Measurements from ENCODE around the gene PISD.

The PISD gene

GRCh38 chr22:31619611-31620300, 42.3 kb downstream of the PISD start:
- no peak for DNase-seq
- Histone ChIP-seq H3K4me3 (ENCODE audit: control insufficient read depth in 1 of 7, extremely low read depth in 1 of 7, insufficient read depth in 4 of 7, low read depth in 2 of 7, low read length in 6 of 7) (no peak overlapping the region), H3K36me3 (ENCODE audit: control insufficient read depth in 4 of 4, insufficient read depth in 4 of 4, low read length in 3 of 4) (peaks cover 8 to 80% (median 53%) of the 10 kb centered on the region in 4 experiments), H3K9me3 (ENCODE audit: control extremely low read depth in 1 of 5, control insufficient read depth in 4 of 5, insufficient read depth in 2 of 5, low read depth in 1 of 5, low read length in 4 of 5) (no peaks in the 10 kb centered on the region), H3K27ac (ENCODE audit: insufficient read depth in 1 of 2, low read depth in 1 of 2, low read length in 2 of 2, poor library complexity in 1 of 2, severe bottlenecking in 2 of 2) (peak overlapping the region in 1 of 2 experiments; percentile 30), H3K4me1 (ENCODE audit: control extremely low read depth in 1 of 4, control insufficient read depth in 4 of 4, insufficient read depth in 4 of 4, low read length in 3 of 4) (peaks cover 0 to 25% (median 21%) of the 10 kb centered on the region in 4 experiments), H3K27me3 (replicated peaks in 2 of 5; ENCODE audit: control insufficient read depth in 4 of 5, insufficient read depth in 5 of 5, low read length in 4 of 5) (no peaks in the 10 kb centered on the region)
- POLR2A ChIA-PET, result no interaction called here
- whole genome bisulfite sequencing (ENCODE audit: insufficient coverage), result 100% methylated on average over 13 of the region's 14 CpGs
- CTCF ChIA-PET, result interaction anchor here (0.6 to 1.4 kb wide), 4 partner anchors 10 to 63 kb away, joined by 3 to 6 read pairs (median 3); no protein-coding TSS in a partner anchor

DNA sequence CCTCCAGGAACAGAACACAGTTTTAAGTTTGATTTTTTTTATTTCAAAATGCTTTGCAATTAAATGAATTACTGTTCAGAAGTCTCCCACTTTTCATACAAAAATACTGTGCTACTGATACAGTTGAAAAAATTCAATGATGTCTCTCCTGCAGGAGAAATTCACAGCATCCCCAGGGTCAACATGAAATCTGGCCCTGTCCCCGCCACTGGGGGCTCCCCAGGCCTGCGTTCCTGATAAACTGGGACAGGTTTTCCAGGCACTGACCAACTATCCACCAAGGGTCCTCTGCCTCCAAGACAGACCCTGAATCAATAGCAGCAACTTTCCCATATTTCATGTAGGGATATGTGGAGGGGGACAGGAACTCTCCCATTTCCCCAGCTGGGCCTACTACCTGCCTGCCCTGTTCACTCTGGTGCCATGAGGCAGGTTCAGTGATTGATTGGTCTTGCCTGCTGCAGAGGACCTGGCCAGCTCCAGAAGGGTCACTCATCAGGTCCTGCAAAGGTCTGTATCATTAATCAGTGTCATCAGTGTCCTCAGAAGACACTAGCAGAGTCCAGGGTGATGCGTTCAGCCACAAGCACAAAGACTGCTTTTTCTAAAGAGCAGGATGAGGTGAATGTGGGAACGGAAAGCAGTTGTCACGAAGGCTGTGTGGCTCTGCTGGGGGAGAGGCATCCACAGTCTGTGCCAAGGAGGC, 43.4 kb downstream of the PISD start:
- no peak overlapping the region for H3K4me3 ChIP-seq (ENCODE audit: control insufficient read depth in 1 of 7, extremely low read depth in 1 of 7, insufficient read depth in 4 of 7, low read depth in 2 of 7, low read length in 6 of 7)
- H3K9me3 ChIP-seq (ENCODE audit: control extremely low read depth in 1 of 5, control insufficient read depth in 4 of 5, insufficient read depth in 2 of 5, low read depth in 1 of 5, low read length in 4 of 5), result no peaks in the 10 kb centered on the region
- no peak for DNase-seq
- H3K4me1 ChIP-seq (ENCODE audit: control extremely low read depth in 1 of 4, control insufficient read depth in 4 of 4, insufficient read depth in 4 of 4, low read length in 3 of 4), result peaks cover 0 to 34% (median 29%) of the 10 kb centered on the region in 4 experiments
- H3K27me3 ChIP-seq (replicated peaks in 2 of 5; ENCODE audit: control insufficient read depth in 4 of 5, insufficient read depth in 5 of 5, low read length in 4 of 5), result no peaks in the 10 kb centered on the region
- POLR2A ChIA-PET, result no interaction called here
- peaks cover 8 to 72% (median 48%) of the 10 kb centered on the region in 4 experiments for H3K36me3 ChIP-seq (ENCODE audit: control insufficient read depth in 4 of 4, insufficient read depth in 4 of 4, low read length in 3 of 4)
- H3K27ac ChIP-seq (ENCODE audit: insufficient read depth in 1 of 2, low read depth in 1 of 2, low read length in 2 of 2, poor library complexity in 1 of 2, severe bottlenecking in 2 of 2), result no peak overlapping the region
- WGBS (ENCODE audit: insufficient coverage), result 99% methylated on average over 5 of the region's 5 CpGs
- CTCF ChIA-PET, result interaction anchor here (0.5 kb wide), 1 partner anchor 142 kb away, joined by 3 read pairs; no protein-coding TSS in a partner anchor

- no peak for DNase-seq
- Histone ChIP-seq H3K9me3 (ENCODE audit: control extremely low read depth in 1 of 5, control insufficient read depth in 4 of 5, insufficient read depth in 2 of 5, low read depth in 1 of 5, low read length in 4 of 5) (no peaks in the 10 kb centered on the region), H3K27ac (ENCODE audit: insufficient read depth in 1 of 2, low read depth in 1 of 2, low read length in 2 of 2, poor library complexity in 1 of 2, severe bottlenecking in 2 of 2) (no peak overlapping the region), H3K4me1 (ENCODE audit: control extremely low read depth in 1 of 4, control insufficient read depth in 4 of 4, insufficient read depth in 4 of 4, low read length in 3 of 4) (peaks cover 0 to 34% (median 29%) of the 10 kb centered on the region in 4 experiments), H3K36me3 (ENCODE audit: control insufficient read depth in 4 of 4, insufficient read depth in 4 of 4, low read length in 3 of 4) (peaks cover 8 to 69% (median 46%) of the 10 kb centered on the region in 4 experiments), H3K4me3 (ENCODE audit: control insufficient read depth in 1 of 7, extremely low read depth in 1 of 7, insufficient read depth in 4 of 7, low read depth in 2 of 7, low read length in 6 of 7) (no peak overlapping the region), H3K27me3 (replicated peaks in 2 of 5; ENCODE audit: control insufficient read depth in 4 of 5, insufficient read depth in 5 of 5, low read length in 4 of 5) (no peaks in the 10 kb centered on the region)
- ChIA-PET CTCF (no interaction called here), POLR2A (interaction anchor here (0.5 kb wide), 1 partner anchor 1011 kb away, joined by 3 read pairs; no protein-coding TSS in a partner anchor)
- 98% methylated on average over 13 of the region's 17 CpGs for whole genome bisulfite sequencing (ENCODE audit: insufficient coverage)
These were observed 44.0 kb downstream of the PISD start for GRCh38 chr22:31618057-31618456.

GRCh38 chr22:31616315-31616980, 45.6 kb downstream of the PISD start:
- no peaks in the 10 kb centered on the region for H3K27me3 ChIP-seq (replicated peaks in 2 of 5; ENCODE audit: control insufficient read depth in 4 of 5, insufficient read depth in 5 of 5, low read length in 4 of 5)
- H3K36me3 ChIP-seq (ENCODE audit: control insufficient read depth in 4 of 4, insufficient read depth in 4 of 4, low read length in 3 of 4), result peaks cover 4 to 60% (median 39%) of the 10 kb centered on the region in 4 experiments
- ChIA-PET CTCF (interaction anchor here (1.2 to 1.6 kb wide), 2 partner anchors 14 to 16 kb away, joined by 3 to 7 read pairs; no protein-coding TSS in a partner anchor), POLR2A (no interaction called here)
- H3K4me1 ChIP-seq (ENCODE audit: control extremely low read depth in 1 of 4, control insufficient read depth in 4 of 4, insufficient read depth in 4 of 4, low read length in 3 of 4), result peaks cover 0 to 34% (median 27%) of the 10 kb centered on the region in 4 experiments
- no peaks in the 10 kb centered on the region for H3K9me3 ChIP-seq (ENCODE audit: control extremely low read depth in 1 of 5, control insufficient read depth in 4 of 5, insufficient read depth in 2 of 5, low read depth in 1 of 5, low read length in 4 of 5)
- 85% methylated on average over 8 of the region's 9 CpGs for WGBS (ENCODE audit: insufficient coverage)
- H3K4me3 ChIP-seq (ENCODE audit: control insufficient read depth in 1 of 7, extremely low read depth in 1 of 7, insufficient read depth in 4 of 7, low read depth in 2 of 7, low read length in 6 of 7), result no peak overlapping the region
- H3K27ac ChIP-seq (ENCODE audit: insufficient read depth in 1 of 2, low read depth in 1 of 2, low read length in 2 of 2, poor library complexity in 1 of 2, severe bottlenecking in 2 of 2), result no peak overlapping the region
- DNase-seq, result peak in 2 of 3 donors; percentile 33 to 42

GRCh38 chr22:31615940-31616314, 46.1 kb downstream of the PISD start:
- DNase-seq, result peak in 1 of 3 donors; percentile 23
- H3K27me3 ChIP-seq (replicated peaks in 2 of 5; ENCODE audit: control insufficient read depth in 4 of 5, insufficient read depth in 5 of 5, low read length in 4 of 5), result no peaks in the 10 kb centered on the region
- ChIA-PET CTCF (interaction anchor here (1.2 to 1.6 kb wide), 2 partner anchors 15 to 17 kb away, joined by 3 to 7 read pairs; no protein-coding TSS in a partner anchor), POLR2A (interaction anchor here (0.6 kb wide), 2 partner anchors 65 to 74 kb away, joined by 4 to 5 read pairs; no protein-coding TSS in a partner anchor)
- H3K36me3 ChIP-seq (ENCODE audit: control insufficient read depth in 4 of 4, insufficient read depth in 4 of 4, low read length in 3 of 4), result peaks cover 3 to 60% (median 38%) of the 10 kb centered on the region in 4 experiments
- H3K27ac ChIP-seq (ENCODE audit: insufficient read depth in 1 of 2, low read depth in 1 of 2, low read length in 2 of 2, poor library complexity in 1 of 2, severe bottlenecking in 2 of 2), result no peak overlapping the region
- H3K9me3 ChIP-seq (ENCODE audit: control extremely low read depth in 1 of 5, control insufficient read depth in 4 of 5, insufficient read depth in 2 of 5, low read depth in 1 of 5, low read length in 4 of 5), result no peaks in the 10 kb centered on the region
- peaks cover 0 to 34% (median 27%) of the 10 kb centered on the region in 4 experiments for H3K4me1 ChIP-seq (ENCODE audit: control extremely low read depth in 1 of 4, control insufficient read depth in 4 of 4, insufficient read depth in 4 of 4, low read length in 3 of 4)
- no peak overlapping the region for H3K4me3 ChIP-seq (ENCODE audit: control insufficient read depth in 1 of 7, extremely low read depth in 1 of 7, insufficient read depth in 4 of 7, low read depth in 2 of 7, low read length in 6 of 7)
- 68% methylated on average over 4 of the region's 4 CpGs for WGBS (ENCODE audit: insufficient coverage)

DNA sequence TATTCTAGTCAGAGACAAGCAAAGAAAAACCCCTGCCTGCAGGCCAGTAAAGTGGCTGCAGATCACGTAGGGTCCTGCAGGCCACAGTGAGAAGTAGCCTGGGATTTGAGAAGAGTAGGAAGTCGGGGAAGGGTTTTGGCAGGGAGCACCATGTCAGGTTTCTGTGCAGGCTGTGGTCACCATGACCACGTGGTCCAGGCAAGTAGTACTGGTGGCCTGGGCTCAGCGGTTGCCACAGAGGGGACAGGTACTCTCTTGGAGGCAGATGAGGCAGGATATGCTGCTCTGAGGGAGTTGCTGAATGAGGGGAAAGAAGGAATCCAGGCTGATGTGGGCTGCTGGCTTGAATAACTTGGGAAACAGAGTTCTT, 46.5 kb downstream of the PISD start:
- Histone ChIP-seq H3K4me1 (ENCODE audit: control extremely low read depth in 1 of 4, control insufficient read depth in 4 of 4, insufficient read depth in 4 of 4, low read length in 3 of 4) (peaks cover 0 to 34% (median 28%) of the 10 kb centered on the region in 4 experiments), H3K36me3 (ENCODE audit: control insufficient read depth in 4 of 4, insufficient read depth in 4 of 4, low read length in 3 of 4) (peaks cover under 1 to 60% (median 37%) of the 10 kb centered on the region in 4 experiments), H3K27me3 (replicated peaks in 2 of 5; ENCODE audit: control insufficient read depth in 4 of 5, insufficient read depth in 5 of 5, low read length in 4 of 5) (no peaks in the 10 kb centered on the region), H3K27ac (ENCODE audit: insufficient read depth in 1 of 2, low read depth in 1 of 2, low read length in 2 of 2, poor library complexity in 1 of 2, severe bottlenecking in 2 of 2) (no peak overlapping the region), H3K9me3 (ENCODE audit: control extremely low read depth in 1 of 5, control insufficient read depth in 4 of 5, insufficient read depth in 2 of 5, low read depth in 1 of 5, low read length in 4 of 5) (no peaks in the 10 kb centered on the region), H3K4me3 (ENCODE audit: control insufficient read depth in 1 of 7, extremely low read depth in 1 of 7, insufficient read depth in 4 of 7, low read depth in 2 of 7, low read length in 6 of 7) (no peak overlapping the region)
- CTCF ChIA-PET, result no interaction called here
- POLR2A ChIA-PET, result interaction anchor here (0.6 kb wide), 2 partner anchors 64 to 74 kb away, joined by 4 to 5 read pairs; no protein-coding TSS in a partner anchor
- WGBS (ENCODE audit: insufficient coverage), result 57% methylated on average over 4 of the region's 4 CpGs
- no peak for DNase-seq
